Naive thymus-derived CD8-positive, alpha-beta T cell (primary cell): ENCODE results near the gene RAD51B. TPM values are rescaled to one million over a fixed set of nuclear protein-coding genes. Genes with fewer than 3 reads are reported as not detected.

ENCODE experiments used
- ATAC-seq, 2 donors: fragments of 150-1000 bp; cut with Tn5 transposase in 1 of 2; sonication (Bioruptor Pico), chemical (Tn5 transposase) in 1 of 2; 1 replicate in 1 of 2; 2 replicates in 1 of 2; pipeline ENCODE4 v1.10.0; 2021; ENCODE audit warnings: mild to moderate bottlenecking in 2 of 2, moderate library complexity in 2 of 2
- POLR2A ChIA-PET: fragments of 350-600 bp; sonication (Branson Sonifier 250); formaldehyde crosslinking; loops from one replicate; lab custom pipeline; 2021; ENCODE audit warnings: antibody characterized with exemption; lab: Charles Lee
- DNase-seq, 10 donors: peaks; one replicate each; pipeline versions ENCODE4 v3.0.0 to v3.0.0-alpha.2; 2020 to 2022
- H3K27ac Mint-ChIP-seq, 10 donors: one replicate each; pipeline ENCODE4 v1.8.0; 2020 to 2022; ENCODE audit warnings: mild to moderate bottlenecking in 10 of 10, mixed read lengths in 10 of 10, moderate library complexity in 4 of 10, inconsistent platforms in 1 of 10
- H3K27me3 Mint-ChIP-seq, 5 donors: one replicate each; pipeline ENCODE4 v1.8.0; 2021 to 2022; ENCODE audit warnings: mixed read lengths in 5 of 5
- H3K36me3 Mint-ChIP-seq, 3 donors: one replicate each; pipeline ENCODE4 v1.8.0; 2020 to 2022; ENCODE audit warnings: mixed read lengths in 3 of 3, mild to moderate bottlenecking in 2 of 3, inconsistent platforms in 1 of 3
- H3K4me1 Mint-ChIP-seq, 4 donors: one replicate each; pipeline ENCODE4 v1.8.0; 2021 to 2022; ENCODE audit warnings: mixed read lengths in 4 of 4
- H3K4me3 Mint-ChIP-seq, 10 donors: one replicate each; pipeline ENCODE4 v1.8.0; 2020 to 2022; ENCODE audit warnings: mild to moderate bottlenecking in 10 of 10, mixed read lengths in 10 of 10, moderate library complexity in 6 of 10, inconsistent platforms in 1 of 10
- H3K9me3 Mint-ChIP-seq, 9 donors: one replicate each; pipeline ENCODE4 v1.8.0; 2020 to 2022; ENCODE audit warnings: mixed read lengths in 9 of 9, mild to moderate bottlenecking in 3 of 9, inconsistent platforms in 1 of 9, moderate library complexity in 1 of 9
- polyA plus RNA-seq, 3 donors: library from polyadenylated mRNA; unstranded; fragments of 300-500 nt; fragmentation: Illumina TruSeq; gene quantifications; one replicate each; pipeline ENCODE4 v1.2.3, GENCODE V29; 2021
- total RNA-seq, 8 experiments: library from RNA in 2 of 8; stranded (reverse) in 2 of 8; gene quantifications; one replicate each; pipeline ENCODE4 v1.2.3 and lab custom pipeline; 2021 to 2026

The RAD51B gene
- total and polyA plus RNA-seq, 5 experiments from 2014 or later, result 15.1 to 30.0 (median 26.4) TPM

- no peaks in the 10 kb centered on the region for H3K36me3 Mint-ChIP-seq
- peaks cover 37 to 82% (median 53%) of the 10 kb centered on the region in 4 donors for H3K4me1 Mint-ChIP-seq
- POLR2A ChIA-PET, result interaction anchor here (0.6 to 3.4 kb wide), 3 partner anchors 16 to 753 kb away, joined by 4 to 12 read pairs (median 5); no protein-coding TSS in a partner anchor
- no peaks in the 10 kb centered on the region for H3K27me3 Mint-ChIP-seq
- DNase-seq, result no peak
- no peak for ATAC-seq
- H3K4me3 Mint-ChIP-seq, result peak overlapping the region in 1 of 10 donors; percentile 32
- H3K27ac Mint-ChIP-seq, result peak overlapping the region in 3 of 10 donors; percentile 9 to 80 (median 47)
- no peaks in the 10 kb centered on the region for H3K9me3 Mint-ChIP-seq
Observed at GRCh38 chr14:68266998-68267397, 447.4 kb downstream of the RAD51B start.

DNA sequence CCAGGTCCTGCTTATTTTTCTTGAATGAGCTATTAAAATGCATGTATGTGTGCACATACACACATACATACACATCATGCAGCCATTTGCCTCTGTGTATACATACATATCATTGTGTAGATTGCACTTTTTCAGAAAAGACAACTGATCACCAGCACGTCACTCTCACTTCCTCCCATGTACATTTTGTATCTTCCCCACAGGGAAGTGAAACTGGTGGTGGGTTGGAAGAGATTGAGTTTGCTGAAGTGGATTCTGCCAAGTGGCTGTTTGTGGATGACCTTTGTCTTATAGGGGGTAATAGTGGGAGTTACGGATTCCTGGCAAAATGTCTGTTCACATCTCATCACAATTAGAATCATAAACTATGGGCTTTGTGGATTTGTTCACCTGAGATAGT, 448.6 kb downstream of the RAD51B start:
- POLR2A ChIA-PET, result interaction anchor here (0.6 to 3.4 kb wide), 3 partner anchors 9 to 525 kb away, joined by 3 to 12 read pairs (median 4); partner anchors contain the start of gene ZFP36L1
- peaks cover 30 to 81% (median 46%) of the 10 kb centered on the region in 4 donors for H3K4me1 Mint-ChIP-seq
- H3K4me3 Mint-ChIP-seq, result peak overlapping the region in 8 of 10 donors; percentile 6 to 69 (median 40)
- no peaks in the 10 kb centered on the region for H3K9me3 Mint-ChIP-seq
- no peaks in the 10 kb centered on the region for H3K27me3 Mint-ChIP-seq
- DNase-seq, result peak in 1 of 10 donors; percentile 45
- no peaks in the 10 kb centered on the region for H3K36me3 Mint-ChIP-seq
- ATAC-seq, result peak; percentile 55 to 67
- peak overlapping the region; percentile 67 to 91 (median 80) for H3K27ac Mint-ChIP-seq

GRCh38 chr14:68268719-68269118, 449.1 kb downstream of the RAD51B start:
- ATAC-seq (peak; percentile 65 to 79), DNase-seq (peak in 2 of 10 donors; percentile 25 to 28)
- Mint-ChIP-seq H3K36me3 (no peaks in the 10 kb centered on the region), H3K4me1 (peaks cover 30 to 86% (median 45%) of the 10 kb centered on the region in 4 donors), H3K27me3 (no peaks in the 10 kb centered on the region), H3K27ac (peak overlapping the region; percentile 67 to 91 (median 80)), H3K9me3 (no peaks in the 10 kb centered on the region), H3K4me3 (peak overlapping the region in 9 of 10 donors; percentile 3 to 69 (median 43))
- POLR2A ChIA-PET, result interaction anchor here (0.6 to 3.4 kb wide), 4 partner anchors 9 to 524 kb away, joined by 3 to 13 read pairs (median 8); partner anchors contain the start of gene ZFP36L1

- POLR2A ChIA-PET, result interaction anchor here (0.6 to 3.4 kb wide), 4 partner anchors 9 to 524 kb away, joined by 3 to 13 read pairs (median 8); partner anchors contain the start of gene ZFP36L1
- Mint-ChIP-seq H3K9me3 (no peaks in the 10 kb centered on the region), H3K27ac (peak overlapping the region; percentile 67 to 91 (median 80)), H3K36me3 (no peaks in the 10 kb centered on the region), H3K4me1 (peaks cover 25 to 88% (median 43%) of the 10 kb centered on the region in 4 donors), H3K4me3 (peak overlapping the region in 6 of 10 donors; percentile 15 to 69 (median 55)), H3K27me3 (no peaks in the 10 kb centered on the region)
- no peak for DNase-seq
- ATAC-seq, result peak in 1 of 2 donors; percentile 9
Observed at GRCh38 chr14:68269136-68269927, 449.8 kb downstream of the RAD51B start.

- Mint-ChIP-seq H3K4me3 (no peak overlapping the region), H3K9me3 (no peaks in the 10 kb centered on the region), H3K4me1 (peaks cover 27 to 91% (median 50%) of the 10 kb centered on the region in 4 donors), H3K27ac (peak overlapping the region in 4 of 10 donors; percentile 1 to 80 (median 48)), H3K36me3 (no peaks in the 10 kb centered on the region), H3K27me3 (no peaks in the 10 kb centered on the region)
- no peak for DNase-seq
- POLR2A ChIA-PET, result interaction anchor here (0.6 to 3.2 kb wide), 6 partner anchors 10 to 575 kb away, joined by 3 to 13 read pairs (median 4); no protein-coding TSS in a partner anchor
- no peak for ATAC-seq
Observed at GRCh38 chr14:68270342-68270741, 450.8 kb downstream of the RAD51B start.

GRCh38 chr14:68271913-68272391, 452.4 kb downstream of the RAD51B start:
- Mint-ChIP-seq H3K4me3 (peak overlapping the region in 6 of 10 donors; percentile 16 to 58 (median 29)), H3K27ac (peak overlapping the region in 6 of 10 donors; percentile 7 to 76 (median 44)), H3K27me3 (no peaks in the 10 kb centered on the region), H3K36me3 (no peaks in the 10 kb centered on the region), H3K9me3 (no peaks in the 10 kb centered on the region), H3K4me1 (peaks cover 30 to 93% (median 62%) of the 10 kb centered on the region in 4 donors)
- no peak for ATAC-seq
- POLR2A ChIA-PET, result interaction anchor here (3.2 kb wide), 1 partner anchor 12 kb away, joined by 13 read pairs; no protein-coding TSS in a partner anchor
- no peak for DNase-seq

GRCh38 chr14:68273413-68273812, 453.8 kb downstream of the RAD51B start:
- H3K4me1 Mint-ChIP-seq, result peaks cover 27 to 85% (median 52%) of the 10 kb centered on the region in 4 donors
- no peaks in the 10 kb centered on the region for H3K36me3 Mint-ChIP-seq
- POLR2A ChIA-PET, result interaction anchor here (2.1 kb wide), 1 partner anchor 10 kb away, joined by 11 read pairs; no protein-coding TSS in a partner anchor
- H3K27ac Mint-ChIP-seq, result peak overlapping the region in 3 of 10 donors; percentile 20 to 39 (median 22)
- ATAC-seq (no peak), DNase-seq (no peak)
- H3K9me3 Mint-ChIP-seq, result no peaks in the 10 kb centered on the region
- no peak overlapping the region for H3K4me3 Mint-ChIP-seq
- no peaks in the 10 kb centered on the region for H3K27me3 Mint-ChIP-seq

GRCh38 chr14:68274725-68275124, 455.1 kb downstream of the RAD51B start:
- H3K36me3 Mint-ChIP-seq, result no peaks in the 10 kb centered on the region
- peaks cover 14 to 84% (median 47%) of the 10 kb centered on the region in 4 donors for H3K4me1 Mint-ChIP-seq
- POLR2A ChIA-PET, result interaction anchor here (0.9 to 2.1 kb wide), 2 partner anchors 9 to 14 kb away, joined by 4 to 11 read pairs; no protein-coding TSS in a partner anchor
- DNase-seq (no peak), ATAC-seq (peak in 1 of 2 donors; percentile 47)
- peak overlapping the region in 5 of 10 donors; percentile 30 to 83 (median 67) for H3K27ac Mint-ChIP-seq
- no peaks in the 10 kb centered on the region for H3K27me3 Mint-ChIP-seq
- H3K4me3 Mint-ChIP-seq, result peak overlapping the region in 1 of 10 donors; percentile 3
- no peaks in the 10 kb centered on the region for H3K9me3 Mint-ChIP-seq

- Mint-ChIP-seq H3K36me3 (no peaks in the 10 kb centered on the region), H3K9me3 (no peaks in the 10 kb centered on the region), H3K27me3 (no peaks in the 10 kb centered on the region), H3K4me1 (peaks cover 24 to 87% (median 67%) of the 10 kb centered on the region in 4 donors), H3K4me3 (peak overlapping the region in 1 of 10 donors; percentile 52), H3K27ac (peak overlapping the region in 6 of 10 donors; percentile 28 to 99 (median 48))
- POLR2A ChIA-PET, result interaction anchor here (0.6 to 9.5 kb wide), 5 partner anchors 24 to 536 kb away, joined by 3 to 150 read pairs (median 3); partner anchors contain the start of gene ZFP36L1
- no peak for DNase-seq
- ATAC-seq, result no peak
Observed at GRCh38 chr14:68278576-68279436, 459.2 kb downstream of the RAD51B start.

GRCh38 chr14:68279437-68279720, 459.8 kb downstream of the RAD51B start:
- DNase-seq (no peak), ATAC-seq (no peak)
- H3K4me3 Mint-ChIP-seq, result peak overlapping the region in 1 of 10 donors; percentile 52
- POLR2A ChIA-PET, result interaction anchor here (0.6 to 9.5 kb wide), 4 partner anchors 26 to 536 kb away, joined by 3 to 150 read pairs (median 3); partner anchors contain the start of gene ZFP36L1
- H3K36me3 Mint-ChIP-seq, result no peaks in the 10 kb centered on the region
- peaks cover 27 to 87% (median 70%) of the 10 kb centered on the region in 4 donors for H3K4me1 Mint-ChIP-seq
- no peaks in the 10 kb centered on the region for H3K9me3 Mint-ChIP-seq
- no peaks in the 10 kb centered on the region for H3K27me3 Mint-ChIP-seq
- H3K27ac Mint-ChIP-seq, result peak overlapping the region in 2 of 10 donors; percentile 53 to 99

- H3K27ac Mint-ChIP-seq, result peak overlapping the region in 4 of 10 donors; percentile 34 to 99 (median 98)
- no peaks in the 10 kb centered on the region for H3K36me3 Mint-ChIP-seq
- no peaks in the 10 kb centered on the region for H3K27me3 Mint-ChIP-seq
- ATAC-seq (no peak), DNase-seq (peak in 1 of 10 donors; percentile 24)
- POLR2A ChIA-PET, result interaction anchor here (0.7 to 9.5 kb wide), 2 partner anchors 26 to 509 kb away, joined by 3 to 150 read pairs; partner anchors contain the start of gene ZFP36L1
- peaks cover 26 to 88% (median 71%) of the 10 kb centered on the region in 4 donors for H3K4me1 Mint-ChIP-seq
- peaks cover 0 to 1% (median 0%) of the 10 kb centered on the region in 9 donors for H3K9me3 Mint-ChIP-seq
- H3K4me3 Mint-ChIP-seq, result peak overlapping the region in 1 of 10 donors; percentile 68
Observed at GRCh38 chr14:68279777-68280233, 460.2 kb downstream of the RAD51B start.
